HepG2 (cell line): ENCODE measurements around the gene ARPC1A. TPM values are rescaled to one million over a fixed set of nuclear protein-coding genes. Genes with fewer than 3 reads are reported as not detected.
A peak's percentile ranks its signal among the peaks of the same experiment; 100 is the strongest.

ENCODE experiments used
- CEBPB ChIP-seq: IDR thresholded peaks from 2 replicates; pipeline ENCODE4 v1.6.1; 2011; ENCODE audit warnings: low read depth, low read length, improper control_type of control experiment, borderline replicate concordance
- CSRNP1 ChIP-seq: sonication (generic); formaldehyde crosslinking; IDR thresholded peaks from 2 replicates; pipeline ENCODE4 v1.8.1; 2023; ENCODE audit warnings: mild to moderate bottlenecking, missing genetic modification reagents
- E2F1 ChIP-seq: sonication (generic); formaldehyde crosslinking; IDR thresholded peaks from 2 replicates; pipeline ENCODE4 v1.5.0; 2020; ENCODE audit warnings: missing genetic modification reagents
- ETV6 ChIP-seq: sonication (generic); formaldehyde crosslinking; conservative IDR thresholded peaks from 2 replicates; pipeline ENCODE4 v1.4.0; 2020; ENCODE audit warnings: missing genetic modification reagents
- LCORL ChIP-seq, 2 experiments: fragments of 450-650 bp in 1 of 2; sonication (generic) in 1 of 2; formaldehyde crosslinking in 1 of 2; IDR thresholded peaks; 2 replicates each; pipeline versions ENCODE4 v1.5.0 to v1.6.1; 2017 to 2020; ENCODE audit warnings: antibody characterized with exemption in 1 of 2, missing genetic modification reagents in 1 of 2
- MIXL1 ChIP-seq: IDR thresholded peaks from 2 replicates; pipeline ENCODE4 v1.6.1; 2016
- NCOA5 ChIP-seq: sonication (generic); formaldehyde crosslinking; IDR thresholded peaks from 2 replicates; pipeline ENCODE4 v1.4.0; 2020; ENCODE audit warnings: missing genetic modification reagents
- NFIB ChIP-seq: sonication (generic); formaldehyde crosslinking; IDR thresholded peaks from 2 replicates; pipeline ENCODE4 v1.9.0; 2021; ENCODE audit warnings: missing genetic modification reagents, mild to moderate bottlenecking, borderline replicate concordance
- NR2F1 ChIP-seq, 2 experiments: fragments of 450-650 bp in 1 of 2; formaldehyde crosslinking in 1 of 2; IDR thresholded peaks; 2 replicates each; pipeline versions ENCODE4 v1.5.0 to v1.6.1; 2016 to 2020; ENCODE audit warnings: mild to moderate bottlenecking in 1 of 2, missing compliant biosample characterization in 1 of 2, missing genetic modification reagents in 1 of 2, moderate library complexity in 1 of 2
- PATZ1 ChIP-seq: sonication (generic); formaldehyde crosslinking; IDR thresholded peaks from 2 replicates; pipeline ENCODE4 v1.4.0; 2020; ENCODE audit warnings: missing genetic modification reagents
- PLRG1 ChIP-seq: fragments of 450-650 bp; conservative IDR thresholded peaks from 2 replicates; pipeline ENCODE4 v1.6.1; 2016
- RERE ChIP-seq: IDR thresholded peaks from 2 replicates; pipeline ENCODE4 v1.6.1; 2016; ENCODE audit warnings: low read depth, missing genetic modification reagents, missing compliant biosample characterization
- SKIL ChIP-seq: sonication (generic); formaldehyde crosslinking; IDR thresholded peaks from 2 replicates; pipeline ENCODE4 v1.8.0; 2022; ENCODE audit warnings: missing genetic modification reagents, mild to moderate bottlenecking, moderate library complexity, borderline replicate concordance
- TBP ChIP-seq: sonication (generic); formaldehyde crosslinking; IDR thresholded peaks from 2 replicates; pipeline ENCODE4 v1.5.0; 2020; ENCODE audit warnings: missing genetic modification reagents
- ZNF451 ChIP-seq: sonication (generic); formaldehyde crosslinking; IDR thresholded peaks from 2 replicates; pipeline ENCODE4 v1.5.0; 2020; ENCODE audit warnings: mild to moderate bottlenecking, missing genetic modification reagents
- ZNF460 ChIP-seq: sonication (generic); formaldehyde crosslinking; IDR thresholded peaks from 2 replicates; pipeline ENCODE4 v1.5.1; 2020; ENCODE audit warnings: missing genetic modification reagents, mild to moderate bottlenecking, borderline replicate concordance
- ZNF777 ChIP-seq: sonication (generic); formaldehyde crosslinking; IDR thresholded peaks from 2 replicates; pipeline ENCODE4 v1.4.0; 2020; ENCODE audit warnings: missing genetic modification reagents
- ZSCAN25 ChIP-seq: sonication (generic); formaldehyde crosslinking; IDR thresholded peaks from 2 replicates; pipeline ENCODE4 v1.8.0; 2022; ENCODE audit warnings: mild to moderate bottlenecking, missing genetic modification reagents
- polyA plus RNA-seq, 8 experiments: library from polyadenylated mRNA; depleted of rRNA in 3 of 8; stranded (reverse) in 7 of 8; unstranded in 1 of 8; fragments of >200 nt; fragmentation: Illumina TruSeq in 4 of 8; extraction: Trizol in 4 of 8; gene quantifications; 2 replicates each; pipeline versions ENCODE4 v1.2.1 to v1.2.3, GENCODE V29; 2011 to 2016; ENCODE audit warnings: low read depth in 4 of 8, missing spikeins in 1 of 8, mixed read lengths in 1 of 8; ENCODE audit not compliant: insufficient read depth in 1 of 8
- total RNA-seq, 5 experiments: library from RNA; depleted of rRNA; stranded (reverse); fragments of >200 nt; fragmentation: Illumina TruSeq; extraction: Trizol; gene quantifications; 2 replicates each; pipeline ENCODE4 v1.2.3, GENCODE V29; 2016; ENCODE audit warnings: low read depth in 1 of 5

The ARPC1A gene
- total and polyA plus RNA-seq, 2 of the 13 experiments (the other 11 are each of a cell fraction or from before 2014, with no cell fraction given) = 44.3 to 88.5 TPM

GRCh38 chr7:99381664-99382075 lies 56.0 kb downstream of the ARPC1A start (continued):
- TF ChIP-seq TBP (CRISPR knock-in tag) (no peak), ZSCAN25 (CRISPR knock-in tag) (no peak), CSRNP1 (no peak), NCOA5 (no peak), NR2F1 (CRISPR knock-in tag; IDR thresholded peaks at IDR 0.05) (0 out of 4 replicates have a peak, but pooled peaks of 1 of the 2 experiments have one; percentile 11), E2F1 (CRISPR knock-in tag) (no peak), PATZ1 (CRISPR knock-in tag) (peak; percentile 86), CEBPB (no peak), RERE (no peak), PLRG1 (no peak), SKIL (CRISPR knock-in tag) (no peak), NFIB (CRISPR knock-in tag) (no peak), LCORL (IDR thresholded peaks at IDR 0.05) (no peak), LCORL (CRISPR knock-in tag; IDR thresholded peaks at IDR 0.05) (peak; percentile 85), MIXL1 (CRISPR knock-in tag) (0 out of 2 replicates have a peak, but pooled peaks have one; percentile 11), ZNF777 (no peak), ZNF451 (CRISPR knock-in tag) (no peak), ZNF460 (CRISPR knock-in tag) (no peak), ETV6 (CRISPR knock-in tag) (no peak)
